ENCODE data around the gene CTSO. TPM values are rescaled to one million over a fixed set of nuclear protein-coding genes. Genes with fewer than 3 reads are reported as not detected.

Gene CTSO
- total RNA-seq, 1 experiment from 2014 or later, result 0.81 TPM

GRCh38 chr4:155956461-155956860, 2.8 kb upstream of the CTSO start:
- Mint-ChIP-seq H3K27ac (no peak overlapping the region), H3K4me3 (no peak overlapping the region), H3K9me3 (no peaks in the 10 kb centered on the region), H3K4me1 (peaks cover 0 to 6% of the 10 kb centered on the region in 2 experiments; a peak in 2 of 4 replicates), H3K27me3 (ENCODE audit: low read depth) (no peaks in the 10 kb centered on the region; the same call in 1 of the 2 replicates), H3K36me3 (ENCODE audit: insufficient read depth in 1 of 3, low read depth in 3 of 3) (no peaks in the 10 kb centered on the region)
- no peak overlapping the region for H3K27ac ChIP-seq (ENCODE audit: insufficient read length, low read depth, low read length)
- no peak overlapping the region for H4K8ac ChIP-seq (replicated peaks; ENCODE audit: insufficient read length, low read depth, low read length)
- H3K79me2 ChIP-seq (ENCODE audit: insufficient read depth, low read length), result no peaks in the 10 kb centered on the region
- no peak overlapping the region for H3K9ac ChIP-seq (ENCODE audit: extremely low read depth, insufficient read length, low read length)
- no peak overlapping the region for H3K56ac ChIP-seq (ENCODE audit: insufficient read length, low read depth, low read length)
- no peaks in the 10 kb centered on the region for H3K23me2 ChIP-seq (ENCODE audit: insufficient read length, low read depth, low read length, poor library complexity, severe bottlenecking)
- H2AFZ ChIP-seq (ENCODE audit: low read length), result no peak overlapping the region
- H2AK5ac ChIP-seq (ENCODE audit: insufficient read length, low read length), result no peak overlapping the region
- H4K91ac ChIP-seq (ENCODE audit: insufficient read length, low read depth, low read length), result no peak overlapping the region
- H2BK12ac ChIP-seq (ENCODE audit: insufficient read length, low read depth, low read length), result no peak overlapping the region
- H3K14ac ChIP-seq (ENCODE audit: insufficient read depth, low read length), result no peak overlapping the region
- H3K27me3 ChIP-seq (ENCODE audit: insufficient read depth, low read length), result no peaks in the 10 kb centered on the region
- no peak overlapping the region for H2BK20ac ChIP-seq (ENCODE audit: low read depth, low read length, poor library complexity, severe bottlenecking)
- no peak overlapping the region for H3K18ac ChIP-seq (ENCODE audit: insufficient read length, low read depth, low read length)
- no peak for DNase-seq
- no peaks in the 10 kb centered on the region; the same call in 1 of the 2 replicates for H3K4me1 ChIP-seq (ENCODE audit: insufficient read depth, low read length)
- no peak overlapping the region for H3K4ac ChIP-seq (ENCODE audit: low read depth, low read length)
- H2BK120ac ChIP-seq (ENCODE audit: low read depth, low read length, poor library complexity, severe bottlenecking), result no peak overlapping the region
- no CpG with 5 or more reads among the region's 2 CpGs for WGBS (ENCODE audit: extremely low coverage, insufficient read length, low lambda C conversion rate)
- H3T11ph ChIP-seq (ENCODE audit: low read length), result no peak overlapping the region
- H3K9me3 ChIP-seq (ENCODE audit: control insufficient read depth, low read depth, low read length), result no peaks in the 10 kb centered on the region
- TF ChIP-seq CTCF (conservative IDR thresholded peaks at IDR 0.05), result no peak
- no peak overlapping the region for H2BK15ac ChIP-seq (ENCODE audit: low read depth, low read length)
- no peak overlapping the region for H4K5ac ChIP-seq (ENCODE audit: insufficient read length, low read depth, low read length)
- no peaks in the 10 kb centered on the region for H4K20me1 ChIP-seq (ENCODE audit: control insufficient read depth, insufficient read depth, insufficient read length)
- no peak overlapping the region for H2BK5ac ChIP-seq (ENCODE audit: insufficient read length, low read length)
- H3K79me1 ChIP-seq (ENCODE audit: insufficient read depth, low read depth, low read length, poor library complexity, severe bottlenecking), result no peaks in the 10 kb centered on the region
- H3K4me2 ChIP-seq (ENCODE audit: insufficient read depth, insufficient read length, low read length), result no peak overlapping the region
- H3K23ac ChIP-seq (ENCODE audit: insufficient read length, low read depth, low read length), result no peak overlapping the region

Measured in H9 (cell line).